Smooth muscle cell (in vitro differentiated cells): Measurements from ENCODE around the gene SDK1. TPM values are rescaled to one million over a fixed set of nuclear protein-coding genes. Genes with fewer than 3 reads are reported as not detected.

Experiments used
- DNase-seq: peaks from one replicate; lab custom pipeline; 2025; ENCODE audit not compliant: unreplicated experiment; lab: John Stamatoyannopoulos, UW
- H2AFZ ChIP-seq: fragments of 200-600 bp; sonication (generic); 2 replicates; pipeline ENCODE4 v1.6.0; 2016; ENCODE audit warnings: antibody characterized with exemption, low read depth, mild to moderate bottlenecking
- H3F3A ChIP-seq: fragments of 200-600 bp; sonication (generic); 2 replicates; pipeline ENCODE4 v1.6.0; 2017; ENCODE audit warnings: antibody characterized with exemption, low read depth
- H3K27ac ChIP-seq: fragments of 200-600 bp; sonication (generic); 2 replicates; pipeline ENCODE4 v1.5.1; 2016; ENCODE audit warnings: low read depth, mild to moderate bottlenecking
- H3K27me3 ChIP-seq: fragments of 200-600 bp; sonication (generic); 2 replicates; pipeline ENCODE4 v1.6.1; 2016; ENCODE audit warnings: low read depth, mild to moderate bottlenecking
- H3K36me3 ChIP-seq: fragments of 200-600 bp; sonication (generic); 2 replicates; pipeline ENCODE4 v1.5.1; 2016; ENCODE audit warnings: low read depth
- H3K4me1 ChIP-seq: fragments of 200-600 bp; sonication (generic); 2 replicates; pipeline ENCODE4 v1.5.1; 2016; ENCODE audit warnings: low read depth
- H3K4me2 ChIP-seq: fragments of 200-600 bp; sonication (generic); 2 replicates; pipeline ENCODE4 v1.6.0; 2016; ENCODE audit warnings: mild to moderate bottlenecking
- H3K4me3 ChIP-seq: fragments of 200-600 bp; sonication (generic); 2 replicates; pipeline ENCODE4 v1.5.1; 2016; ENCODE audit warnings: mild to moderate bottlenecking
- H3K79me2 ChIP-seq: fragments of 200-600 bp; sonication (generic); 2 replicates; pipeline ENCODE4 v1.6.0; 2016; ENCODE audit warnings: low read depth, mild to moderate bottlenecking
- H3K9ac ChIP-seq: fragments of 200-600 bp; sonication (generic); 2 replicates; pipeline ENCODE4 v1.6.0; 2016; ENCODE audit warnings: low read depth
- H3K9me3 ChIP-seq: fragments of 200-600 bp; sonication (generic); replicated peaks from 2 replicates; pipeline ENCODE4 v1.5.1; 2016; ENCODE audit warnings: low read depth
- H4K20me1 ChIP-seq: fragments of 200-600 bp; sonication (generic); 2 replicates; pipeline ENCODE4 v1.6.0; 2016; ENCODE audit warnings: low read depth
- WGBS: methylation state at CpG from one replicate; pipeline ENCODE4 v1.1.7; 2016; ENCODE audit warnings: low lambda C conversion rate; 5-methylcytosine and 5-hydroxymethylcytosine counted together
- polyA plus RNA-seq: library from polyadenylated mRNA; unstranded; fragments of >200 nt; fragmentation: Nextera tagmentation; extraction: Ambion mirVana; gene quantifications from 2 replicates; pipeline ENCODE4 v1.2.1, GENCODE V29; 2016
- total RNA-seq: library from RNA; depleted of rRNA; stranded (reverse); fragments of >200 nt; gene quantifications from 2 replicates; pipeline ENCODE4 v1.2.3, GENCODE V29; 2014
- TF ChIP-seq, protein P1 (sequence below): fragments of 200-600 bp; sonication (generic); IDR thresholded peaks from 2 replicates; pipeline ENCODE4 v1.5.1; 2017; ENCODE audit warnings: borderline replicate concordance, mild to moderate bottlenecking, antibody characterized with exemption; ENCODE audit not compliant: insufficient read depth, poor library complexity, severe bottlenecking

The SDK1 gene
- total and polyA plus RNA-seq, 2 experiments from 2014 or later = 1.1 to 2.5 TPM

GRCh38 chr7:3896169-3896765, 595.2 kb downstream of the SDK1 start:
- DNase-seq = no peak

GRCh38 chr7:3897430-3898372, 596.6 kb downstream of the SDK1 start:
- WGBS = 75% methylated on average over 10 of the region's 10 CpGs
- Histone ChIP-seq H3F3A (no peaks in the 10 kb centered on the region), H3K4me1 (peaks cover 5% of the 10 kb centered on the region), H3K4me2 (no peak overlapping the region), H3K36me3 (no peaks in the 10 kb centered on the region), H3K27me3 (no peaks in the 10 kb centered on the region), H2AFZ (peak overlapping the region; percentile 29), H3K9ac (no peak overlapping the region), H4K20me1 (no peaks in the 10 kb centered on the region), H3K9me3 (no peaks in the 10 kb centered on the region), H3K27ac (no peak overlapping the region), H3K4me3 (no peak overlapping the region), H3K79me2 (no peaks in the 10 kb centered on the region)
- DNase-seq = no peak
- TF ChIP-seq, protein P1, sequence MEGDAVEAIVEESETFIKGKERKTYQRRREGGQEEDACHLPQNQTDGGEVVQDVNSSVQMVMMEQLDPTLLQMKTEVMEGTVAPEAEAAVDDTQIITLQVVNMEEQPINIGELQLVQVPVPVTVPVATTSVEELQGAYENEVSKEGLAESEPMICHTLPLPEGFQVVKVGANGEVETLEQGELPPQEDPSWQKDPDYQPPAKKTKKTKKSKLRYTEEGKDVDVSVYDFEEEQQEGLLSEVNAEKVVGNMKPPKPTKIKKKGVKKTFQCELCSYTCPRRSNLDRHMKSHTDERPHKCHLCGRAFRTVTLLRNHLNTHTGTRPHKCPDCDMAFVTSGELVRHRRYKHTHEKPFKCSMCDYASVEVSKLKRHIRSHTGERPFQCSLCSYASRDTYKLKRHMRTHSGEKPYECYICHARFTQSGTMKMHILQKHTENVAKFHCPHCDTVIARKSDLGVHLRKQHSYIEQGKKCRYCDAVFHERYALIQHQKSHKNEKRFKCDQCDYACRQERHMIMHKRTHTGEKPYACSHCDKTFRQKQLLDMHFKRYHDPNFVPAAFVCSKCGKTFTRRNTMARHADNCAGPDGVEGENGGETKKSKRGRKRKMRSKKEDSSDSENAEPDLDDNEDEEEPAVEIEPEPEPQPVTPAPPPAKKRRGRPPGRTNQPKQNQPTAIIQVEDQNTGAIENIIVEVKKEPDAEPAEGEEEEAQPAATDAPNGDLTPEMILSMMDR = peak; percentile 82

More at GRCh38 chr7:3896169-3896765, 595.2 kb downstream of the SDK1 start:
- Histone ChIP-seq H3K9me3 (no peaks in the 10 kb centered on the region), H3K9ac (no peak overlapping the region), H3K27ac (no peak overlapping the region), H3K4me3 (no peak overlapping the region), H4K20me1 (no peaks in the 10 kb centered on the region), H2AFZ (peak overlapping the region; percentile 56), H3K27me3 (no peaks in the 10 kb centered on the region), H3K4me1 (peaks cover 5% of the 10 kb centered on the region), H3K4me2 (no peak overlapping the region), H3K36me3 (no peaks in the 10 kb centered on the region), H3K79me2 (no peaks in the 10 kb centered on the region), H3F3A (no peaks in the 10 kb centered on the region)
- TF ChIP-seq, protein P1 = no peak
- WGBS = 70% methylated on average over 6 of the region's 6 CpGs

- DNase-seq = no peak
- no peaks in the 10 kb centered on the region for H3K79me2 ChIP-seq
- no peak overlapping the region for H3K4me2 ChIP-seq
- no peak overlapping the region for H3K4me3 ChIP-seq
- TF ChIP-seq, protein P1 = no peak
- no peaks in the 10 kb centered on the region for H3K36me3 ChIP-seq
- H3K27me3 ChIP-seq = no peaks in the 10 kb centered on the region
- no peaks in the 10 kb centered on the region for H4K20me1 ChIP-seq
- 85% methylated on average over 9 of the region's 9 CpGs for WGBS
- H3K9ac ChIP-seq = no peak overlapping the region
- H2AFZ ChIP-seq = no peak overlapping the region
- H3F3A ChIP-seq = no peaks in the 10 kb centered on the region
- no peaks in the 10 kb centered on the region for H3K9me3 ChIP-seq
- H3K27ac ChIP-seq = no peak overlapping the region
- H3K4me1 ChIP-seq = peaks cover 5% of the 10 kb centered on the region
These were observed 598.5 kb downstream of the SDK1 start for GRCh38 chr7:3899559-3899991.
